Temporal lobe (tissue), 2 donors: ENCODE data around the gene NPC1. TPM values are rescaled to one million over a fixed set of nuclear protein-coding genes. Genes with fewer than 3 reads are reported as not detected.

ENCODE experiments used
- small RNA-seq: library from RNA; depleted of rRNA; stranded (forward); fragments of <200 nt; gene quantifications from one replicate; pipeline ENCODE3, GENCODE V24; 2014; ENCODE audit warnings: low replicate concordance
- total RNA-seq: library from RNA; depleted of rRNA; stranded (reverse); fragments of >200 nt; gene quantifications from one replicate; pipeline ENCODE4 v1.2.3, GENCODE V29; 2014

The NPC1 gene
- total RNA-seq, 1 donor from 2014 or later, result 30.2 TPM

Small RNAs within 50 kb of the gene (small RNA-seq; reads per million reads assigned to genes)
- not detected for gene AC026634.1
- gene RF00019, result not detected

Other genes starting within 250 kb of the NPC1 start
- 42.8 TPM for gene RIOK3, start 133.2 kb downstream of the NPC1 start, total RNA-seq
- 22.4 TPM for gene RMC1, start 83.0 kb downstream of the NPC1 start, total RNA-seq
- 2.0 TPM for gene ANKRD29, start 76.4 kb upstream of the NPC1 start, total RNA-seq
- 2.5 TPM for gene LAMA3, start 102.9 kb upstream of the NPC1 start, total RNA-seq